Osteocyte (in vitro differentiated cells): ENCODE results near the gene SPINK7. TPM values are rescaled to one million over a fixed set of nuclear protein-coding genes. Genes with fewer than 3 reads are reported as not detected.
"Not testable (repeated sequence)": the region's sequence is repeated elsewhere in the genome, so short reads cannot be mapped to it uniquely, and the experiment has no call there.

Experiments used
- DNase-seq: peaks from one replicate; pipeline ENCODE4 v3.0.0; 2021; ENCODE audit warnings: mixed read lengths; ENCODE audit not compliant: unreplicated experiment; ENCODE audit errors: extremely low spot score
- H3K27ac Mint-ChIP-seq: one replicate; pipeline ENCODE4 v1.8.0; 2021; ENCODE audit warnings: mild to moderate bottlenecking, mixed read lengths; ENCODE audit not compliant: unreplicated experiment
- H3K27me3 Mint-ChIP-seq: one replicate; pipeline ENCODE4 v1.8.0; 2021; ENCODE audit warnings: mixed read lengths; ENCODE audit not compliant: unreplicated experiment
- H3K36me3 Mint-ChIP-seq: one replicate; pipeline ENCODE4 v1.8.0; 2021; ENCODE audit warnings: mixed read lengths; ENCODE audit not compliant: unreplicated experiment
- H3K4me1 Mint-ChIP-seq: one replicate; pipeline ENCODE4 v1.8.0; 2021; ENCODE audit warnings: mixed read lengths; ENCODE audit not compliant: unreplicated experiment
- H3K4me3 Mint-ChIP-seq: one replicate; pipeline ENCODE4 v1.8.0; 2021; ENCODE audit warnings: mild to moderate bottlenecking, moderate library complexity, mixed read lengths; ENCODE audit not compliant: unreplicated experiment
- H3K9me3 Mint-ChIP-seq: one replicate; pipeline ENCODE4 v1.8.0; 2021; ENCODE audit warnings: mixed read lengths; ENCODE audit not compliant: unreplicated experiment
- long read RNA-seq: library from polyadenylated mRNA; unstranded; transcript quantifications from one replicate; pipeline ENCODE4 v2.0.0, GENCODE V29; 2021
- total RNA-seq: library from RNA; stranded (reverse); gene quantifications from 2 replicates; pipeline ENCODE4 v1.2.1, GENCODE V29; 2021
- TF ChIP-seq, protein P1 (sequence below): fragments of 200-600 bp; sonication (generic); IDR thresholded peaks from 2 replicates; pipeline ENCODE4 v1.5.0; 2021; ENCODE audit warnings: antibody characterized with exemption, mild to moderate bottlenecking, moderate library complexity

Gene SPINK7
- total RNA-seq = not detected in 2 replicates
- long read RNA-seq = 0 reads

DNA sequence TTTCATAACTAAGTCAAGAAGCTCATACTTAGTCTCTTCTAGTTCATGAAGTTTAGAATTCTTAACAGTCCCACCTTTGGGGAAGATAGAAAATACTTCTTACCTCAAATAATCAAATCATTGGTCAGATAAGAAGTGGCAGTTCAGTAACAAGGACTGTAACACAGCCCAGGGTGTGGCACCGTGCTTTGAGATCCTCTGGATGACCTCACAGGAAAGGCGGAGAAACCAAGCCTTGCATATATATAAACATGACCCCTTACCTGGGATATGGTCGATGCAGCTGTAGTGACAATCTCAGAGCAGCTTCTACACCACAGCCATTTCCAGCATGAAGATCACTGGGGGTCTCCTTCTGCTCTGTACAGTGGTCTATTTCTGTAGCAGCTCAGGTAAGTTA, at the start of gene SPINK7:
TSS of gene SPINK7 (plus strand) at position 271 of the 400 bp plus-strand sequence. CDS start at position 332, 61 bp downstream.
- peaks cover 10% of the 10 kb centered on the region for H3K9me3 Mint-ChIP-seq
- H3K4me1 Mint-ChIP-seq = no peaks in the 10 kb centered on the region
- DNase-seq = no peak
- no peak within 1 kb of the TSS for H3K27ac Mint-ChIP-seq
- H3K36me3 Mint-ChIP-seq = no peaks in the 10 kb centered on the region
- TF ChIP-seq, protein P1, sequence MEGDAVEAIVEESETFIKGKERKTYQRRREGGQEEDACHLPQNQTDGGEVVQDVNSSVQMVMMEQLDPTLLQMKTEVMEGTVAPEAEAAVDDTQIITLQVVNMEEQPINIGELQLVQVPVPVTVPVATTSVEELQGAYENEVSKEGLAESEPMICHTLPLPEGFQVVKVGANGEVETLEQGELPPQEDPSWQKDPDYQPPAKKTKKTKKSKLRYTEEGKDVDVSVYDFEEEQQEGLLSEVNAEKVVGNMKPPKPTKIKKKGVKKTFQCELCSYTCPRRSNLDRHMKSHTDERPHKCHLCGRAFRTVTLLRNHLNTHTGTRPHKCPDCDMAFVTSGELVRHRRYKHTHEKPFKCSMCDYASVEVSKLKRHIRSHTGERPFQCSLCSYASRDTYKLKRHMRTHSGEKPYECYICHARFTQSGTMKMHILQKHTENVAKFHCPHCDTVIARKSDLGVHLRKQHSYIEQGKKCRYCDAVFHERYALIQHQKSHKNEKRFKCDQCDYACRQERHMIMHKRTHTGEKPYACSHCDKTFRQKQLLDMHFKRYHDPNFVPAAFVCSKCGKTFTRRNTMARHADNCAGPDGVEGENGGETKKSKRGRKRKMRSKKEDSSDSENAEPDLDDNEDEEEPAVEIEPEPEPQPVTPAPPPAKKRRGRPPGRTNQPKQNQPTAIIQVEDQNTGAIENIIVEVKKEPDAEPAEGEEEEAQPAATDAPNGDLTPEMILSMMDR = no peak
- H3K27me3 Mint-ChIP-seq = peaks cover 17% of the 10 kb centered on the region
- H3K4me3 Mint-ChIP-seq = no peak within 1 kb of the TSS

DNA sequence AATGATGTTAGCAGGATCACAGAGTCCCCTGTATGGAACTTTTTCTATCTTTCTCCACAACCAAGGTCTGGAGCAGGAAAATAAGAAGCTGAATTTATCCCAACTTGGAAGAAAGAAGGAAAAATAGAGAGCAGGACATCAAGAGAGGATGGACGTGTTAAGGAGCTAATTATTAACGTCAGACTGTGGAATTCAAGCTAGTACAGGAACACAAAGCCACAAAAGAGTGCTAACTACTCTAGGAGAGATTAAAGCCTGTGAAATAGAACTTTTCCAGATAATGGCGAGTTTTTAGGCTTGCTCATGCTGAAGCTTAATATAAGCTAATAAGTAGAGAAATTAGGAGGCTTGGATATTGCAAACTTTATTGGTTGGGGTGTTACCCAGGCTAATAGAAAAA, 44.3 kb upstream of the SPINK7 start:
- Mint-ChIP-seq H3K4me3 (no peak overlapping the region), H3K36me3 (no peaks in the 10 kb centered on the region), H3K9me3 (no peaks in the 10 kb centered on the region), H3K4me1 (no peaks in the 10 kb centered on the region), H3K27ac (no peak overlapping the region), H3K27me3 (peaks cover 3% of the 10 kb centered on the region)
- no peak for DNase-seq
- TF ChIP-seq, protein P1 = no peak

DNA sequence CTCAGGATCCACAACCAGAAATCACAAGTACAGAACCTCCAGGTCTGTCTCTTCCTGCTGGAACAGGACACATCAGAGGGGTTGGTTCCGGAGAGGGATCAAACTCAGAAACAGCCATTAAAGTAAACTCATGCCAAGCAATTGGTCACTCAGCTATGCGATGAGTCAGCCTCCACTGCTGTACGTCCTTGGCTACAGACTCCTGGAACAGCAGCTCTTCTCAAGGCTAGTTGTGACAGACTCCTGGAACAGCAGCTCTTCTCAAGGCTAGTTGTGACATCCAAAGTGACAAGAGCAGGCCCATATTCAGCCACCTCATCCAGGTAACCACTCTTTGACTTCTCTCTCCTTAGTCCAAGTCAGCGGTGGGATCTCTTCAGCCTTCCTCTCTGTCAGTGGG, 43.7 kb upstream of the SPINK7 start, which contains the start of gene SPINK13:
TSS of gene SPINK13 (plus strand) at position 229 of the 400 bp plus-strand sequence. CDS start 1,279 bp downstream, outside the sequence.
- Mint-ChIP-seq H3K27me3 (peaks cover 3% of the 10 kb centered on the region), H3K4me1 (no peaks in the 10 kb centered on the region), H3K4me3 (no peak within 1 kb of the TSS), H3K36me3 (no peaks in the 10 kb centered on the region), H3K9me3 (no peaks in the 10 kb centered on the region), H3K27ac (no peak within 1 kb of the TSS)
- DNase-seq = no peak
- TF ChIP-seq, protein P1 = no peak

DNA sequence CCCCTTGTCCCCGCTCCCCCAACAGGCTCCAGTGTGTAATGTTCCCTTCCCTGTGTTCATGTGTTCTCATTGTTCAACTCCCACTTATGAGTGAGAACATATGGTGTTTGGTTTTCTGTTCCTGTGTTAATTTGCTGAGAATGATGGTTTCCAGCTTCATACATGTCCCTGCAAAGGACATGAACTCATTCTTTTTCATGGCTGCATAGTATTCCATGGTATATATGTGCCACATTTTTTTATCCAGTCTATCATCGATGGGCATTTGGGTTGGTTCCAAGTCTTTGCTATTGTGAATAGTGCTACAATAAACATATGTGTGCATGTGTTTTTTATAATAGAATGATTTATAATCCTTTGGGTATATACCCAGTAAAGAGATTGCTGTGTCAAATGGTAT, 37.1 kb upstream of the SPINK7 start:
- H3K4me1 Mint-ChIP-seq, H3K9me3 Mint-ChIP-seq, H3K4me3 Mint-ChIP-seq, H3K36me3 Mint-ChIP-seq, H3K27ac Mint-ChIP-seq, DNase-seq, H3K27me3 Mint-ChIP-seq: not testable (repeated sequence)

DNA sequence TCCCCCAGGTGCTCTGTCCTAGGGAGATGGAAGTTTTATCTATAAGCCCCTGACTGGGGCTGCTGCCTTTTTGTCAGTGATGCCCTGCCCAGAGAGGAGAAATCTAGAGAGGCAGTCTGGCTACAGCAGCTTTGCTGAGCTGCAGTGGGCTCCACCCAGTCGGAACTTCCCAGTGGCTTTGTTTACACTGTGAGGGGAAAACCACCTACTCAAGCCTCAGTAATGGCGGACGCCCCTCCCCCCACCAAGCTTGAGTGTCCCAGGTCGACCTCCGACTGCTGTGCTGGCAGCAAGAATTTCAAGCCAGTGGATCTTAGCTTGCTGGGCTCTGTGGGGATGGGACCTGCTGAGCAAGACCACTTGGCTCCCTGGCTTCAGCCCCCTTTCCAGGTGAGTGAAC, 31.3 kb upstream of the SPINK7 start:
- H3K27ac Mint-ChIP-seq, H3K9me3 Mint-ChIP-seq, H3K36me3 Mint-ChIP-seq, DNase-seq, H3K4me1 Mint-ChIP-seq, H3K4me3 Mint-ChIP-seq, H3K27me3 Mint-ChIP-seq: not testable (repeated sequence)

DNA sequence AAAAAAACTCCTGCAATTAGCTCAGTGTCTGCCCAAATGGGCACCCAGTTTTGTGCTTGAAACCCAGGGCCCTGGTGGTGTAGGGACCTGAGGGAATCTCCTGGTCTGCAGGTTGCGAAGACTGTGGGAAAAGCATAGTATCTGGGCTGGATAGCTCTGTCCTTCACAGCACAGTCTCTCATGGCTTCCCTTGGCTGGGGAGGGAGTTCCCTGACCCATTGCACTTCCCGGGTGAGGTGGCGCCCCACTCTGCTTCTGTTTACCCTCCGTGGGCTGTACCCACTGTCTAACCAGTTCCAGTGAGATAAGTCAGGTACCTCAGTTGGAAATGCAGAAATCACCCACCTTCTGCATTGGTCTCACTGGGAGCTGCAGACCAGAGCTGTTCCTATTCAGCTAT, 30.9 kb upstream of the SPINK7 start:
- H3K36me3 Mint-ChIP-seq, H3K27me3 Mint-ChIP-seq, H3K9me3 Mint-ChIP-seq, H3K4me1 Mint-ChIP-seq, DNase-seq, H3K4me3 Mint-ChIP-seq, H3K27ac Mint-ChIP-seq: not testable (repeated sequence)
